Measurements from ENCODE around the gene PGLYRP4. TPM values are rescaled to one million over a fixed set of nuclear protein-coding genes. Genes with fewer than 3 reads are reported as not detected.

Gene PGLYRP4
- total RNA-seq, 4 donors from 2014 or later = not detected

GRCh38 chr1:153308540-153308939 lies 40.1 kb downstream of the PGLYRP4 start:
- TF ChIP-seq CTCF (IDR thresholded peaks at IDR 0.05; ENCODE audit: low read depth) = no peak

- no peak for TF ChIP-seq CTCF (IDR thresholded peaks at IDR 0.05; ENCODE audit: low read depth)
Measured at GRCh38 chr1:153307221-153307600, 41.4 kb downstream of the PGLYRP4 start.

DNA sequence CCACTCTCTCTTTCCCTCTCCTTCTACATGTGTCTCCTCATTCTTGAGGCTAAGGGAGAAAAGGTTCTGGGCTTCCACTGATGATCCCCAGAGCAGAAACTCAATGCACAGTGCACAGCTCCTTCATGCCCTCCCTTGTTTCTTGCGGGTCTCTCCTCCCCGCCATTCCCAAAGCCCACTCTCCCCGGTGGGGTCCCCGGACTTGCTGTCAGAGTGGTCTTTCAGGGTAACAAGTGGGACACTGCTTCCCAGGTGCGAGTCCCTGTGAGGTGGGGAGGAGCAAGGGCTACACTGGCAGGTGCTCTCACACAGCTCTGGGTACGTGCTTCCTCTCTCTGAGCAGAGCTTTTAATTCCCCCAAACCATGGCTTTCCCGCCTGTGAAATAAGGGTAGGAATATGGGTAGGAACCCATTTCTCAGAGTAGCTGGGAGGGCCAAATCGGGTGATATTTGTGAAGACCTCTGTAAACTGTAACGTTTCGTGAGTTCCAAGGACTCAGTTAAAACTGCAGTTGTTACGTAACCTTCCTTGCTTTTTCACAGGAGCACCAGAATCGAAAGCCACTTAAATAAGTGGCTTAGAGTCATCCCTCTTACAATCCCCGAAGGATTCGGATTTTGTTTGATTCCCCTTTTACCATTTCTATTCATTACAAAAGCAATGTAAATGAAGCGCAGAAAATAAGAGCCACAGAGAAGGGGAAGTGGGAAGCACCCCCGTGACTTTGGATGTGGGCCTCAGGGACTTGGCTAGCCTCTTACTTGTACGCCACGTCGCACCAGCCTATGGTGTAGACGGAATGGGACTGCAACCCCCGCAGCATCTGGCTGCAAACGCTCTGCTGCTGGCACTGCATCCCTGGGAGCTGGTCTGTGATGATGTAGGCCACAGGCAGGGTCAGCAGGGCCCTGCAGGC lies 42.1 kb downstream of the PGLYRP4 start:
- TF ChIP-seq CTCF (IDR thresholded peaks at IDR 0.05; ENCODE audit: low read depth) = no peak

DNA sequence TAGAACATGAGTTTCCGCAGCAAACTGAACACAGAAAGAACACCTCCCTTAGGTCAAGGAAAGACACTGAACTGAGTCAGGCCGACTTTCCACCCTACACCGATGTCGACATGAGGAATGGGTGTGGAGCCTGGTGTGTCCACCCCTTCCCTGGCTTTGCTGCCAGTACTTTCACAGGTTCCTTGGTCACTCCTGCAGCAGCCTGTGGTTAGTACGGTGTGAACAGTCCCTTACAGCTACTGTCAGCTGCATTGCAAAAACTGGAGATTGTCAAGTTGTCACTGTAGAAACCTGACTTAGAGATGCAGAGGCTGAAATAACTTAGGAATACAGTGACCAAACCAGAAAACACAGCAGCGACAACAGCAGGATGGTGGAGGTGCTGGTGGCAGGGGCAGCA lies 43.0 kb downstream of the PGLYRP4 start:
- no peak for TF ChIP-seq CTCF (IDR thresholded peaks at IDR 0.05; ENCODE audit: low read depth)

DNA sequence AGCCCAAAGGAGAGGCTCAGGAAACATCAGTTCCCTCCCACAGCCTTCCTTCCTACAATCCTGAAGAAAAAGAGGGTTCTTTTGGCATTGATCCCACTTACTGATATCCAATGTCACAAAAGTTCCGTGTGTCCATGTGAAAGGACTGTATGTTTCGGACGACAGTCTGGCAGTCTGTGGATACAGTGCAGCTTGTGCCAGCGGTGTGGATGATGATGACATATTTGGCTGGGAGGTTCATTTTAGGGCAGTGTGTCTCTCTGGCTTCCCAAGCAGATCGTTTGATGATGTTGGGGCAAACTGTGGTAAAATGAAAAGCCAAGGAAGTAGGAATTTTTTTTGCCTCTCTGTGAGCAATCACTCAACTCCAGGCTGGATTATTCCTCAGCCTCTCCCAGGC lies 46.3 kb downstream of the PGLYRP4 start:
- TF ChIP-seq CTCF (IDR thresholded peaks at IDR 0.05; ENCODE audit: low read depth) = no peak

GRCh38 chr1:153293851-153294250 lies 54.8 kb downstream of the PGLYRP4 start:
- TF ChIP-seq CTCF (IDR thresholded peaks at IDR 0.05; ENCODE audit: low read depth) = no peak

DNA sequence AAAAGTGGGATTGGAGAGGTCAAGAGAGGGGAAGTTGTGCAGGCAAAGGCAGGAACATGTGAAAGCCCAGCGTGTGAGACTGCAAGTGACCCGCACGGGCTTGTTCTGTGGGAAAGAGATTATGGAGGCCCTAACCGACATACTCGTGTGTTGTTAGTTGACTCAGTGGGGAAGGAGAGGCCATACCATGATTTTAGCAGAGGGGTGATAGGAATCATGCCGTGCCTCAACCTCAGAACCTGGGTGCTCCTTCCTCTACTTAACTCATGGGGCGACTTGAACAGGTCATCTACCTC lies 55.2 kb downstream of the PGLYRP4 start:
- no peak for TF ChIP-seq CTCF (IDR thresholded peaks at IDR 0.05; ENCODE audit: low read depth)

All from subcutaneous adipose tissue (tissue), 4 donors.